GM12878 (cell line): Measurements from ENCODE around the gene CBX8. TPM values are rescaled to one million over a fixed set of nuclear protein-coding genes. Genes with fewer than 3 reads are reported as not detected.

Experiments used
- ATAC-seq: fragments of 200-7000 bp; cut with Tn5 transposase; 3 replicates; pipeline ENCODE4 v1.9.1; 2020; ENCODE audit warnings: mild to moderate bottlenecking, moderate library complexity
- Bru-seq: library from RNA; stranded (reverse); fragments of 400-500 nt; gene quantifications from one replicate; lab custom pipeline; 2021; lab: Mats Ljungman, UMichigan
- BruChase-seq, 2 experiments: library from RNA; stranded (reverse); fragments of 400-500 nt; gene quantifications; one replicate each; lab custom pipeline; 2021; lab: Mats Ljungman, UMichigan
- BruUV-seq: library from RNA; stranded (reverse); fragments of 400-500 nt; replicated peaks from 2 replicates; lab custom pipeline; 2021; lab: Mats Ljungman, UMichigan
- CTCF ChIA-PET: fragments of 300-600 bp; sonication (Branson Sonifier 250); formaldehyde crosslinking; extraction: SDS; loops from one replicate; lab custom pipeline; 2021; ENCODE audit warnings: inconsistent platforms; lab: Yijun Ruan, JAX
- POLR2A ChIA-PET: fragments of 350-600 bp; formaldehyde crosslinking; extraction: SDS; loops from one replicate; lab custom pipeline; 2021; ENCODE audit warnings: inconsistent platforms; lab: Charles Lee
- RAD21 ChIA-PET: fragments of 300-600 bp; sonication (Branson Sonifier 250); formaldehyde crosslinking; loops from one replicate; lab custom pipeline; 2023; ENCODE audit warnings: antibody characterized with exemption; ENCODE audit not compliant: unreplicated experiment; lab: Charles Lee
- SMC1A ChIA-PET: fragments of 300-600 bp; sonication (Branson Sonifier 250); formaldehyde crosslinking; loops from one replicate; lab custom pipeline; 2023; ENCODE audit not compliant: unreplicated experiment, uncharacterized antibody; lab: Charles Lee
- DNase-seq: peaks from one replicate; pipeline ENCODE4 v3.0.0-alpha.2; 2011; ENCODE audit warnings: low read depth, low spot score
- FAIRE-seq: peaks from 3 replicates; lab custom pipeline; 2011; peaks lifted over from hg19 to GRCh38; lab: Jason Lieb, UNC
- H2AFZ ChIP-seq: 2 replicates; pipeline ENCODE4 v1.6.0; 2011; ENCODE audit warnings: low read depth, low read length, control low read depth; ENCODE audit not compliant: control insufficient read depth
- H3K27ac ChIP-seq: 2 replicates; pipeline ENCODE4 v1.5.1; 2011; ENCODE audit warnings: control low read depth; ENCODE audit not compliant: control insufficient read depth, insufficient read depth
- H3K27me3 ChIP-seq, 2 experiments: replicated peaks in 1 of 2; 2 replicates each; pipeline versions ENCODE4 v1.6.0 to v1.6.1; 2011; ENCODE audit warnings: low read length in 1 of 2; ENCODE audit not compliant: control insufficient read depth in 2 of 2, insufficient read depth in 2 of 2
- H3K36me3 ChIP-seq, 2 experiments: 2 replicates each; pipeline ENCODE4 v1.5.1; 2011; ENCODE audit warnings: low read length in 1 of 2; ENCODE audit not compliant: control insufficient read depth in 2 of 2, insufficient read depth in 2 of 2
- H3K4me1 ChIP-seq: 2 replicates; pipeline ENCODE4 v1.6.1; 2011; ENCODE audit warnings: mild to moderate bottlenecking, low read length, moderate library complexity, mixed read lengths; ENCODE audit not compliant: control insufficient read depth, insufficient read depth
- H3K4me2 ChIP-seq: 2 replicates; pipeline ENCODE4 v1.6.0; 2011; ENCODE audit warnings: control low read depth; ENCODE audit not compliant: control insufficient read depth, insufficient read depth
- H3K4me3 ChIP-seq: fragments of 200-600 bp; sonication (generic); 2 replicates; pipeline ENCODE4 v1.5.1; 2016
- H3K79me2 ChIP-seq: 2 replicates; pipeline ENCODE4 v1.6.0; 2011; ENCODE audit warnings: low read length; ENCODE audit not compliant: control insufficient read depth, insufficient read depth
- H3K9ac ChIP-seq: 2 replicates; pipeline ENCODE4 v1.8.0; 2011; ENCODE audit warnings: low read length, control low read depth, mixed read lengths; ENCODE audit not compliant: control insufficient read depth, insufficient read depth
- H3K9me3 ChIP-seq: replicated peaks from 3 replicates; pipeline ENCODE4 v1.5.1; 2011; ENCODE audit warnings: mild to moderate bottlenecking, low read length; ENCODE audit not compliant: control insufficient read depth, insufficient read depth
- H4K20me1 ChIP-seq: 2 replicates; pipeline ENCODE4 v1.6.0; 2011; ENCODE audit not compliant: control insufficient read depth, insufficient read depth
- ATF2 ChIP-seq: IDR thresholded peaks from 2 replicates; pipeline ENCODE4 v1.6.1; 2012; ENCODE audit warnings: low read length, inconsistent platforms
- HCFC1 ChIP-seq: fragments of 150-350 bp; IDR thresholded peaks from 2 replicates; pipeline ENCODE4 v1.6.1; 2014; ENCODE audit warnings: low read length
- NKRF ChIP-seq: fragments of 450-650 bp; conservative IDR thresholded peaks from 2 replicates; pipeline ENCODE4 v1.6.1; 2017; ENCODE audit warnings: mild to moderate bottlenecking, moderate library complexity
- REST ChIP-seq: IDR thresholded peaks from 2 replicates; pipeline ENCODE4 v1.6.1; 2012; ENCODE audit warnings: mild to moderate bottlenecking, low read depth, low read length
- SMAD5 ChIP-seq: IDR thresholded peaks from 2 replicates; pipeline ENCODE4 v1.6.1; 2016; ENCODE audit warnings: antibody characterized with exemption, low read depth
- SMARCA5 ChIP-seq: fragments of 450-650 bp; IDR thresholded peaks from 2 replicates; pipeline ENCODE4 v1.6.1; 2017; ENCODE audit warnings: mild to moderate bottlenecking
- SP1 ChIP-seq: IDR thresholded peaks from one replicate; pipeline ENCODE4 v1.6.1; 2011; ENCODE audit warnings: low read depth, low read length
- SUPT20H ChIP-seq: IDR thresholded peaks from 2 replicates; pipeline ENCODE4 v1.6.1; 2011; ENCODE audit warnings: low read depth, mild to moderate bottlenecking, low read length, moderate library complexity, borderline replicate concordance; ENCODE audit not compliant: control insufficient read depth
- WGBS: methylation state at CpG from one replicate; pipeline ENCODE4 v1.1.6; 2016; ENCODE audit warnings: low lambda C conversion rate; ENCODE audit not compliant: insufficient replicate concordance, insufficient coverage; ENCODE audit errors: missing lambda C conversion rate; 5-methylcytosine and 5-hydroxymethylcytosine counted together
- in situ Hi-C: fragments of 300-500 bp; cut with MboI; formaldehyde crosslinking; loops from 9 replicates; pipeline ENCODE4 v1.14.3; 2018; ENCODE audit warnings: mixed read lengths
- intact Hi-C: fragments of 100-400 bp; cut with micrococcal nuclease; formaldehyde crosslinking; loops from one replicate; pipeline ENCODE4 v1.14.2; 2022; ENCODE audit not compliant: unreplicated experiment
- long read RNA-seq, 2 experiments: library from polyadenylated mRNA; unstranded; transcript quantifications; one replicate each; pipeline ENCODE4 v2.0.0, GENCODE V29; 2019 to 2020
- polyA minus RNA-seq, 3 experiments: library from RNA; depleted of rRNA, polyadenylated mRNA; stranded (reverse); fragments of >200 nt; gene quantifications; 2 replicates each; pipeline ENCODE4 v1.2.3, GENCODE V29; 2011
- polyA plus RNA-seq, 11 experiments: library from polyadenylated mRNA; depleted of rRNA in 4 of 11; unstranded in 6 of 11; stranded (reverse) in 5 of 11; fragments of >200 nt; fragmentation: Nextera tagmentation in 4 of 11; fragmentation: Illumina TruSeq in 1 of 11; extraction: Ambion mirVana in 4 of 11; extraction: Trizol in 1 of 11; gene quantifications; 1 replicate in 1 of 11; 2 replicates in 10 of 11; pipeline versions ENCODE4 v1.2.1 to v1.2.3, GENCODE V29; 2011 to 2016; ENCODE audit warnings: inconsistent platforms in 2 of 11, missing spikeins in 2 of 11, low read depth in 1 of 11
- total RNA-seq, 4 experiments: library from RNA; depleted of rRNA in 3 of 4; stranded (reverse); fragments of >200 nt in 3 of 4; fragmentation: Illumina TruSeq in 1 of 4; extraction: Trizol in 1 of 4; gene quantifications; 2 replicates each; pipeline versions ENCODE4 v1.2.1 to v1.2.3, GENCODE V29; 2013 to 2021

Gene CBX8
- 3.7 and 4.0 TPM in 2 replicates for total RNA-seq (2013; cell fraction: nucleolus; rRNA removed)
- 1.6 and 1.9 TPM in 2 replicates for total RNA-seq (2014; rRNA removed)
- 1.5 and 1.9 TPM in 2 replicates for total RNA-seq (2014; rRNA removed; fragmentation: Illumina TruSeq; extraction: Trizol)
- total RNA-seq (2021), result 6.3 and 6.7 TPM in 2 replicates
- polyA plus RNA-seq (2011; ENCODE audit: low read depth), result 0.80 TPM
- polyA plus RNA-seq (2011; rRNA removed), result 0.35 and 0.64 TPM in 2 replicates
- 1.4 and 1.6 TPM in 2 replicates for polyA plus RNA-seq (2011; cell fraction: cytosol; rRNA removed)
- 2.8 and 6.6 TPM in 2 replicates for polyA plus RNA-seq (2011; cell fraction: nucleus; rRNA removed)
- 1.8 and 3.9 TPM in 2 replicates for polyA plus RNA-seq (2012)
- polyA plus RNA-seq (2014; fragmentation: Illumina TruSeq; extraction: Trizol), result 0.57 and 1.2 TPM in 2 replicates
- polyA plus RNA-seq (2014; fragmentation: Nextera tagmentation; extraction: Ambion mirVana), result under 1 TPM; 0.03 to 0.16 TPM
- polyA plus RNA-seq (2014; rRNA removed), result 1.9 and 2.1 TPM in 2 replicates
- 1 to 10 TPM; 2.1 to 3.4 TPM for polyA plus RNA-seq (2016; fragmentation: Nextera tagmentation; extraction: Ambion mirVana)
- 0.59 and 0.67 TPM in 2 replicates for polyA minus RNA-seq (2011; rRNA and poly(A)+ RNA removed)
- polyA minus RNA-seq (2011; cell fraction: cytosol; rRNA and poly(A)+ RNA removed), result 1.2 TPM in 2 replicates
- 0.48 and 0.86 TPM in 2 replicates for polyA minus RNA-seq (2011; cell fraction: nucleus; rRNA and poly(A)+ RNA removed)
- percentile 56 among the genes with signal in this experiment for Bru-seq, nascent RNA
- BruChase-seq, experiment 1, labeled RNA remaining after a 6-hour chase, result percentile 46 among the genes with signal in this experiment
- percentile 59 among the genes with signal in this experiment for BruChase-seq, experiment 2, labeled RNA remaining after a 2-hour chase
- long read RNA-seq, experiment 1, partial matches to known transcripts, result 0 of 4 reads
- long read RNA-seq, experiment 1, other reads (novel, unspliced or antisense), result 0 of 4 reads
- long read RNA-seq, experiment 2, result 0 reads

- peak within 1 kb of the TSS; percentile 89 for H2AFZ ChIP-seq
- intact Hi-C loops, result no loop called here
- ATAC-seq, result peak; percentile 91
- peak; percentile 94 for DNase-seq
- in situ Hi-C loops, result no loop called here
- H3K4me2 ChIP-seq, result peak within 1 kb of the TSS; percentile 92
- ChIA-PET SMC1A (interaction anchor here (0.8 to 1.5 kb wide), 6 partner anchors 9 to 118 kb away, joined by 3 to 12 read pairs (median 3); partner anchors contain the start of gene CBX2), POLR2A (interaction anchor here (0.5 to 1.8 kb wide), 16 partner anchors 12 to 1141 kb away, joined by 3 to 15 read pairs (median 4); partner anchors contain the start of gene CBX4), CTCF (interaction anchor here (0.8 to 1.8 kb wide), 7 partner anchors 12 to 188 kb away, joined by 3 to 8 read pairs (median 6); no protein-coding TSS in a partner anchor), RAD21 (interaction anchor here (0.7 to 1.4 kb wide), 16 partner anchors 9 to 197 kb away, joined by 3 to 22 read pairs (median 4); partner anchors contain the start of gene CBX4)
- H3K4me3 ChIP-seq, result peak within 1 kb of the TSS; percentile 83
- H4K20me1 ChIP-seq, result no peaks in the 10 kb centered on the region
- H3K27me3 ChIP-seq, result peaks cover 16 to 36% of the 10 kb centered on the region in 2 experiments
- FAIRE-seq, result peak; percentile 89
- H3K36me3 ChIP-seq, result peaks cover 2 to 3% of the 10 kb centered on the region in 2 experiments; a peak in 2 of 4 replicates
- WGBS, result 0% methylated on average over 38 of the region's 79 CpGs
- peak within 1 kb of the TSS; percentile 71 for H3K9ac ChIP-seq
- H3K27ac ChIP-seq, result peak within 1 kb of the TSS; percentile 64
- no peaks in the 10 kb centered on the region; the same call in 2 of the 3 replicates for H3K9me3 ChIP-seq
- BruUV-seq, result no TSS peak
- peaks cover 29% of the 10 kb centered on the region for H3K4me1 ChIP-seq
- no peaks in the 10 kb centered on the region for H3K79me2 ChIP-seq
- TF ChIP-seq SUPT20H, result no peak
- peak; percentile 89 for TF ChIP-seq SP1
- no peak for TF ChIP-seq ATF2
- no peak for TF ChIP-seq SMAD5
- no peak for TF ChIP-seq SMARCA5
- TF ChIP-seq REST, result no peak
- TF ChIP-seq HCFC1, result no peak
- TF ChIP-seq NKRF, result no peak; the same call in 1 of the 2 replicates
These were observed at the start of gene CBX8 for GRCh38 chr17:79796763-79797491. TSS of gene CBX8 (minus strand) at chr17:79797077. CDS start at chr17:79796998, 79 bp downstream.
